ENCODE measurements around the gene TARDBP. TPM values are rescaled to one million over a fixed set of nuclear protein-coding genes. Genes with fewer than 3 reads are reported as not detected.

TARDBP gene
- total RNA-seq: 100 to 1,000 TPM; 202 to 206 TPM

DNA sequence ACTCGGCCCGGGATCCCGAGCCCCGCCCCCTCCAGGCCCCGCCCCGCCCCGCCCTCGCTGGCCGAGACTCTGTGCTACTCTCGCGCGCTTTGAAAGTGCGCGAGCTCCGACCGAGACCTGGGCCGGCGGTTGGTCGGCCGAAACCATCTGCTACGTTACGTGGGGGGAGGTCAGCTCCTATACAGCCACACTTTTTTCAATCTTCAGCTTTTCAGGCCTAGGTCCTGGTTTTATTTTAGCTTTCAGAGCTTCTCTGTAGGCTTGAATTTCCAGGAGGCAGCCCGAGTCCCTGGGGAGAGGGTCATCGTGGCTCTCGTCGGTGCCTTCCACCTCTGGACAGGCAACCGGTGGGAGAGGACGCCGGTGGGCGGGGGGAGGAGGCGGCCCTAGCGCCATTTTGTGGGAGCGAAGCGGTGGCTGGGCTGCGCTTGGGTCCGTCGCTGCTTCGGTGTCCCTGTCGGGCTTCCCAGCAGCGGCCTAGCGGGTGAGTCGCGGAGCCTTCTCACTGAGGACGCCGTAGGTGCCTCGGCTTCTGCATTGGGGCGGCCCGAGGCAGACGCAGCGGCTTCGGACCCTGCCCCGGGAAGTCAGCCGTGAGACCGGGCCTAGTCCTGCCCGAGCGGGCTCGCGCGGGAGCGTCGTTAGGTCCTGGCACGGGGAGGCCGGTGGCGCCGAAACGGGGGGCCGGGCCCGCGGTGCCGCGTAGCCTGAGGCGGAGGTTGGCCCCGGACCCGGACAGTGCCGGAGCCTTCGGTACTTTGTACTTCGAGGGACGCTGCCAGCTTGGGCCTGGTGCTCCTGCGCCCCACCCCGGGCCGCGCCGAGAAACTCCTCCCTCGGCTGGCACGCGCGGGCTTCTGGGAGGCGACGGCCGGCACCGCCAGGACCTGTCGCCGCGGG lies at the start of gene TARDBP:
Gene TARDBP (plus strand): TSS at position 395 of the 900 bp plus-strand sequence. CDS start 1,074 bp downstream, outside the sequence.
- H3K36me3 Mint-ChIP-seq: peaks cover 24% of the 10 kb centered on the region
- no peaks in the 10 kb centered on the region for H3K27me3 Mint-ChIP-seq
- H3K9me3 Mint-ChIP-seq: no peaks in the 10 kb centered on the region
- DNase-seq: peak; percentile 91
- peaks cover 22% of the 10 kb centered on the region for H3K4me1 Mint-ChIP-seq
- peak within 1 kb of the TSS; percentile 99 for H3K27ac Mint-ChIP-seq
- H3K4me3 Mint-ChIP-seq: peak within 1 kb of the TSS; percentile 92

DNA sequence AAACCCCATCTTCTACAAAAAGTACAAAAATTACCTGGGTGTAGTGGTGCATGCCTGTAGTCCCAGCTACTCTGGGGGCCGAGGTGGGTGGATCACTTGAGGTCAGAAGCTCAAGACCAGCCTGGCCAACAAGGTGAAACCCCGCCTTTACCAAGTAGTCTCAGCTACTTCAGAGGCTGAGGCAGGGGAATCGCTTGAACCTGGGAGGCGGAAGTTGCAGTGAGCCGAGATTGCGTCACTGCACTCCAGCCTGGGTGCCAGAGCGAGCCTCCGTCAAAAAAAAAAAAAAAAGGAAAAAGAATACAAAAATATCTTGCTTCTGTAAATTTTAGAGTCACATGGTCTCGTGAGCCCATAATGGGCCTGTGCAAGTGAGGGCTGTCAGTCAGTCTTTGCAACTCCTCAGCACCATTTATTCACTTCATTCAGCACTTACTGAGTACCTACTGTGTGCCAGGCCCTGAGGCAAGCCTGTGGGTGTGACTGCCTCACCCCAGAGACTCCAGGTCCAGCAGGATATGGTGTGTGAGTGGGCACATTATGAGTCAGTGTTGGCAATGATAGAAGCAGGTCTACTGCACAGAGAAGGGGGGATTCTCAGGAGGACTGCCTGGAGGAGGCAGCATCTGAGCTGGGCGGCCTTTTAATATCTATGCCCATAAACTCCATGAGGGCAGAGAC lies 46.8 kb upstream of the TARDBP start:
- Mint-ChIP-seq H3K27ac (no peak overlapping the region), H3K4me3 (no peak overlapping the region), H3K9me3 (no peaks in the 10 kb centered on the region), H3K27me3 (peaks cover 29% of the 10 kb centered on the region), H3K4me1 (peaks cover 21% of the 10 kb centered on the region), H3K36me3 (no peaks in the 10 kb centered on the region)
- DNase-seq: peak; percentile 46

DNA sequence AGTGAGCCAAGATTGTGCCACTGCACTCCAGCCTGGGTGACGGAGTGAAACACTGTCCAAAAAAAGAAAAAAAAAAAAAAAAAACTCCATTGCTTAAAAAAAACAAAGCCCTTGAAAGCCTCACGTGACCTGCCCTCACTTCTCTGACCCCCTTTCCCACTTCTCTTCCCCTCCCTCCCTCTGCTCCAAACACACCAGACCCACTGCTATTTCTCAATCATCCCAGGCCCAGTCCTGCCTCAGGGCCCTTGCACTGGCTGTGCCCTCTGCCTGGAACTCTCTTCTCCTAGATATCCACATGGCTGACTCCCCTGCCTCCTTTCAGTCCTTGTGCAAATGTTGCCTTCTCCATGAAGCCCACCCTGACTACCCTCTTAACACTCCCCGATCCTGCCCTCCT lies 45.4 kb upstream of the TARDBP start:
- Mint-ChIP-seq H3K27me3 (peaks cover 18% of the 10 kb centered on the region), H3K36me3 (no peaks in the 10 kb centered on the region), H3K9me3 (no peaks in the 10 kb centered on the region), H3K27ac (no peak overlapping the region), H3K4me3 (no peak overlapping the region), H3K4me1 (peaks cover 18% of the 10 kb centered on the region)
- DNase-seq: no peak

DNA sequence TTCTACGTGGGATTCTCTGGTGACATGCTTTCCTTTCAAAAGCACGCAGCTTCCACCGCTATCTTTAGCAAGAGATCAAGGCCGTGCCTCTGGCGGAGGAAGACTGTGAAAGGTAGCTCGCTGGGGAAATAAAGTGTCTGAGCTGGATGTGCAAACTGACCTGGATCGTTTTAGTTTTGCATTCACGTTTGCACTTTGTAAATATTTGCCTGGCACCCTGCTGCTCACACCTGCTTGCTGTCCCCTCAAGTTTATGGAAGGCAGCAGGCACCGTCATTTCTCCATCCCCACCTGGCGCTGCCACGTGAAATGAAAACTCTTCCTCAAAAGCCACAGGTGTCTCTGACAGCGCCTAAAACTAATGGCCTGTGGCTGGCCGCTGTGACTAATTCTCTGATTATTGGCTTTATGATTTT lies 44.0 kb upstream of the TARDBP start:
- no peaks in the 10 kb centered on the region for H3K36me3 Mint-ChIP-seq
- H3K4me3 Mint-ChIP-seq: no peak overlapping the region
- H3K4me1 Mint-ChIP-seq: peaks cover 18% of the 10 kb centered on the region
- DNase-seq: no peak
- H3K9me3 Mint-ChIP-seq: no peaks in the 10 kb centered on the region
- peaks cover 10% of the 10 kb centered on the region for H3K27me3 Mint-ChIP-seq
- H3K27ac Mint-ChIP-seq: no peak overlapping the region

DNA sequence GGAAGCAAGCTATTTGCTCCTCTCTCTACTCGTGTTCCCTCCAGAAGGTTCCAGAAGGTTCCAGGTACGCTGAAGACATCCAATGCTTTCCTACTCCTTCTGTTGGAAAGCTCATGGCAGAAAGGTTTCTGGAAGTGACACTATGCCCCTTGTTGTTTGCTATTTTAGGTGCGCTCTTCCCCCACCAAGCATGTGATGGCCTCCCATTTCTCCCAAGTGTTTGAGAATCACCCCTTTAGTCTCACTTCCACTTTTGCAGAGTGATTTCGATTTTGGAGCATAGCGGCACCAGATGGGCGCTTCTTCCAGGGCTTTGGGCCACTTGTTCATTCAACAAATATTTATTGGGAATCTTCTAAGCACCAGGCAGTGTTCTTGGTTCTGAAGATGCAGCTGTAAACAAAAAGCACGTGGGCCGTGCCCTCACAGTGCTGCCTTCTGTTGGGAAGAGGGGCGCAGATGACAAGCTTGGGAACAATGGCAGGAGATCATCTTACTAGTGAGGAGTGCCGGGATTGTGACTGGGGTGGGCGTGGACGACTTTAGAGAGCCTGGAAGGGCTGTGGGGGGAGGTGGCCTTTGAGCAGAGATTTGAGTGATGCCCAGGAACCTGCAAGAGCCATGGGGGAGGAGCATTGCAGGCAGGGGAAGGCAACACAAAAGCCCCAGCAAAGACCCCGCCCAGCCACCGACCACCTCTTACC lies 43.0 kb upstream of the TARDBP start:
- DNase-seq: no peak
- H3K4me3 Mint-ChIP-seq: no peak overlapping the region
- peaks cover 18% of the 10 kb centered on the region for H3K4me1 Mint-ChIP-seq
- no peak overlapping the region for H3K27ac Mint-ChIP-seq
- H3K27me3 Mint-ChIP-seq: peaks cover 3% of the 10 kb centered on the region
- no peaks in the 10 kb centered on the region for H3K36me3 Mint-ChIP-seq
- H3K9me3 Mint-ChIP-seq: no peaks in the 10 kb centered on the region

DNA sequence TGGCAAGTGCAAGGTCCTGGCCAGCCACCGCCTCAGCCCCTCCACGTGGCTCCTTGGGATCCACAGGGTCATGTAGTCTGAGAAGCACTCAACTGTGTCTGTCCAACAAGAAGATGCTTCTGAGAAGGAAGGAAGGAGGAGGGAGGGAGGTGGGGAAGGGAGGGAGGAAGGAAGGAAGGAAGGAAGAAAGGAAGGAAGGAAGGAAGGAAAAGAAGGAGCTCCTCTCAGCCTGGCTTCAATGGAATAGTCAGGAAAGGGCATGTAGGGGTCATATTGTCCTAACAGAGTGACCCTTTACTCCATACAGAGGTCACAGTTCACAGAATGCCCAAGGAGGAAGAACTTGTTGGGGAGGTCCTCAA lies 42.5 kb upstream of the TARDBP start:
- H3K27me3 Mint-ChIP-seq: peaks cover 3% of the 10 kb centered on the region
- H3K4me3 Mint-ChIP-seq: no peak overlapping the region
- no peak for DNase-seq
- H3K4me1 Mint-ChIP-seq: peaks cover 13% of the 10 kb centered on the region
- no peaks in the 10 kb centered on the region for H3K9me3 Mint-ChIP-seq
- no peak overlapping the region for H3K27ac Mint-ChIP-seq
- no peaks in the 10 kb centered on the region for H3K36me3 Mint-ChIP-seq

DNA sequence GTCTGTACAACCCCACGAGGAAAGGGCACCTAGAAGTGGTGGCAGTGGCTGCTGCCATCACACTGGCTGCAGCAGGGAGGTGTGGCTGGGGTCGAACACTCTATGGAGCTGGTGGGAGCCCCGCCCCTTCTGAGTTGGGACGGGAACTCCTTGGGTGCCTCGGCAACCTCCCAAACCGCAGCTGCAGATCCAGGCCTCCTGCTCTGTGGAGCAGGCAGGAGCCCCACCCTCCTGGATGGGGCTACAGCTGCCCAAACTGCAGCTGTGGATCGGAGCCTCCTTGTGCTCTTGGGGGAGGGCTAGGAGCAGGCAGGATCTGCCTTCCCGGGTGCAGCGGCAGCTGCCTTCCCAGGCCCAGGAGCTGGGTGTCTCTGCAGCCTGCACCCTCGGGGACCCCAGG lies 38.9 kb upstream of the TARDBP start:
- H3K9me3 Mint-ChIP-seq: no peaks in the 10 kb centered on the region
- H3K27me3 Mint-ChIP-seq: peaks cover 6% of the 10 kb centered on the region
- H3K4me3 Mint-ChIP-seq: no peak overlapping the region
- no peak for DNase-seq
- H3K27ac Mint-ChIP-seq: no peak overlapping the region
- H3K4me1 Mint-ChIP-seq: no peaks in the 10 kb centered on the region
- no peaks in the 10 kb centered on the region for H3K36me3 Mint-ChIP-seq

DNA sequence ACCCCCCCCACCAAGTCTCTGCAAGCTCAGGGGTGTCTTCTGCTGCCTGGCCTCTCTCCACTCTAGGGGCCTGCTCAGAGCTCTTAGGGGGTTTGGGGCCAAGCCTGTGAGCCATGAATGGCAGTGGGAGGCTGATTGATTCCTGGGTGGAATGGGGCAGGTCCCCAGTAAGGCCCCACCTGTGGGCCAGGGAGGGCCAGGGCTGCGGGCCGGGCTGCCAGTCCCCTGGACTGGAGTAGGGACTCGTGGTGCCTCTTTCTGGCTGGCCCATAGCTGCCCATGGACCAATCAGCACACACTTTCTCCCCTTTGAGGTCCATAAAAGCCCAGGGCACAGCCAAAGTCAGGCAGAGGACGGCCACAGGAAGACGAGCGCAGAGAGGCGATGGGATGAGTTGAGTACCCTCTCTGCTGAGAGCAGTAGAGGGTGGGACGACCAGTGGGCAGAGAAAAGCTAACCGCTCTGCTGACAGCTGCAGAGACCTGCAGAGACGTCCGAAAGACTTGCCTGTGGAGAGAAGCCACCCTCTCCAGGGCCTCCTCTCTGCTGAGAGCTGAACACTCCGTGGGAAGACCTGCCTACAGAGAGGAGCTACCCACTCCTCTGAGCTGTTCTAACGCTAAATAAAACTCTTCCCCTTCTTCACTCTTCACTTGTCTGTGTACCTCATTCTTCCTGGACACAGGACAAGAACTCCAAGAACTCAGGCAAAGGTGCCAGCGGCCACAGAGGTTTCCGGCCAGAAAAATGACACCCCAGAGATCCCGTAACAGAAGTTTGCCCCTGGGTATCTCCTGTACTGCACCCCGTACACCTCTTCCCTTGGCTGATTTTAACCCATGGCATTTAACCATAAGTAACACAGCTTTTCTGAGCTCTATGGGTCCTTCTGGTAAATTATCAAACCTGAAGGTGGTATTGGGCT lies 38.2 kb upstream of the TARDBP start:
- H3K4me1 Mint-ChIP-seq: no peaks in the 10 kb centered on the region
- no peak for DNase-seq
- no peaks in the 10 kb centered on the region for H3K36me3 Mint-ChIP-seq
- no peaks in the 10 kb centered on the region for H3K9me3 Mint-ChIP-seq
- H3K27ac Mint-ChIP-seq: no peak overlapping the region
- H3K4me3 Mint-ChIP-seq: no peak overlapping the region
- H3K27me3 Mint-ChIP-seq: peaks cover 10% of the 10 kb centered on the region

DNA sequence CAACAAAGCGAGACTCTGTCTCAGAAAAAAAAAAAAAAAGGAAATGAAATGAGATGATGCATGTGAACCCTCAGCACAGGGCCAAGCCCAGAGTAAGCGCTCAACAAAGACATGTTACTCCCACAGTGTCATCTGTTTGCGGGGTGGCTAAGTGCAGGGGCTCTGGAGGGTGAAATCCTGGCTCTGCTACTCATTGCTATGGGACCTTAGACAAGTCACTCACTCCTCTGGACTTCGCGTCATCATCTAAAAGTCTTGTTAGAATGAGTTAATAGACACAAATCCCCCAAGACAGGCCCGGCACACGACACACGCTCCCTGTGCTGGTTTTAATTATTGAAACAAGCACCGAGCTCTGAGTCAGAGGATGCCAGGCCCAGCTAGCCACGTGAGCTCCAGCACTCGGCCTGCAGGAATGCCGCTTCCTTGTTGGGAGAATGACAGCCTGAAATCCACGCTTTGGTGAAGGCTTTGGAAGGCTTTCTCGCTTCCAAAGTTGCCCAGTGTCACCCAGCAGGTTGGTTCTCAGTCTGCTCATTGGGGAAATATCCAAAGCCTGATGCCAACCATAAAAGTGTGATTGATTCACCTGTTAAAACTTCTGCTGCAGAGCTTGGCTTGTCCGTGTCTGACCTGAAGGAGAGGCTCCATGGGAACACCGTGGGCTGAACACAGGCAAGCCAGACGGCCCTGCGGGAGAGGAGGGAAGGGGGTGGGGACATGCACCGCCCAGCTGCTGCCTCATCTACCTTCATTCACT lies 36.7 kb upstream of the TARDBP start:
- no peak for DNase-seq
- no peaks in the 10 kb centered on the region for H3K9me3 Mint-ChIP-seq
- H3K4me1 Mint-ChIP-seq: no peaks in the 10 kb centered on the region
- no peak overlapping the region for H3K4me3 Mint-ChIP-seq
- peaks cover 21% of the 10 kb centered on the region for H3K27me3 Mint-ChIP-seq
- no peaks in the 10 kb centered on the region for H3K36me3 Mint-ChIP-seq
- no peak overlapping the region for H3K27ac Mint-ChIP-seq

DNA sequence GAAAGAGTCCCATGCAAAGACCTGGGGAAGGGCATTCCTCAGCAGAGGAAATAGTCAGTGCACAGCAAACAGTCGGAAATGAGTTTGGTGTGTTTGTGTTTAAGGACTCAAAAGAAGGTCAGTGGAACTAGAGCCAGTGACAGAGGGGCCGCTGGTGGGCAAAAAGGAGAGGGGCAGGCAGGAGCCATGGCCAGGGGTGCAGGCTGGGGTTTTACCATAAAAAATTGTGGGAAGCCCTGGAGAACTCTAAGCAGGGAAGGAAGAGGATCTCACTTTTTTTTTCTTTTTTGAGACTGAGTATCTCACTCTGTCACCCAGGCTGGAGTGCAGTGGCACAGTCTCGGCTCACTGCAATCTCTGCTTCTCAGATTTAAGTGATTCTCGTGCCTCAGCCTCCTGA lies 33.7 kb upstream of the TARDBP start:
- H3K27ac Mint-ChIP-seq: no peak overlapping the region

DNA sequence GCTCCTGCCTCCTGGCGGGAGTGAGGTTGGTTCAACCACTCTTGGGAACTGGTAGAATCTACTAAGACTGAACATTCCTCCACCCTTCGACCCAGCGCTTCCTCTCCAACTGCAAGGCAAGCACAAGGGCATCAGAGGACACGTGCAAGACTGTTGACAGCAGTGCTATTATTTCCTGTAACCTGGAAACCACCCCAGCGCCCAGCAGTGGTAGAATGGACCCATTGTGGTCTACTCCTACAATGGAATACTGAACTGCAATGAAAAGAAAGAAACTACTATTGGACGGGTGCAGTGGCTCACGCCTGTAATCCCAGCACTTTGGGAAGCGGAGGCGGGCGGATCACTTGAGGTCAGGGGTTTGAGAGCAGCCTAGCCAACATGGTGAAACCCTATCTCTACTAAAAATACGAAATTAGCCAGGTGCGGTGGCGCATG lies 33.0 kb upstream of the TARDBP start:
- Mint-ChIP-seq H3K4me1 (no peaks in the 10 kb centered on the region), H3K36me3 (no peaks in the 10 kb centered on the region), H3K4me3 (no peak overlapping the region), H3K9me3 (no peaks in the 10 kb centered on the region), H3K27ac (no peak overlapping the region), H3K27me3 (peaks cover 30% of the 10 kb centered on the region)
- DNase-seq: no peak

More for the DNA sequence above, 33.7 kb upstream of the TARDBP start:
- no peaks in the 10 kb centered on the region for H3K4me1 Mint-ChIP-seq
- H3K27me3 Mint-ChIP-seq: peaks cover 30% of the 10 kb centered on the region
- no peaks in the 10 kb centered on the region for H3K9me3 Mint-ChIP-seq
- DNase-seq: no peak
- no peak overlapping the region for H3K4me3 Mint-ChIP-seq
- H3K36me3 Mint-ChIP-seq: no peaks in the 10 kb centered on the region

DNA sequence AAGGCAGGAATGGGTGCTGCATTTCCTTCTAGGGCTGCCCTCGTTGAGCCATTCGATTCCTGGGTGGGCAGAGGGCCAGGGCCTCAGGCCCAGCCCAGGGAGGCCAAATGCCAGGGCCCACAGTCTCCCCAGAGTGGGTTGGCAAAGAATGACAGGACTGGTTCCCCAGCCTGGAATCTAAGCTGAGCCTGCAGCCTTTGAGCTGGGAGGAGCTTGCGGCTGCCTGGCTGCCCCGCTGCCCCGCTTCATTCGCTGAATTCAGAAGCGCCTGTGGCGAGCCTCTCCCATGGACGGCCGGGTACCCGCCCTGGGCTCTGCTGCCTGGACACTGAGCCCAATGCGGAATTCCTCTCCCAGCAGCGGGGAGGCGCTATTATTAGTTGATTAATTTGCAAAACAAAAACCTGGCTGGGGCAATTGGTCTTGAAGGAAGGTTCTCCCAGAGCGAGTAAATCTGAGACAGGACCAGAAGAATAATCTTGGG lies 32.3 kb upstream of the TARDBP start:
- Mint-ChIP-seq H3K27ac (no peak overlapping the region), H3K4me3 (no peak overlapping the region), H3K27me3 (peaks cover 30% of the 10 kb centered on the region), H3K36me3 (no peaks in the 10 kb centered on the region), H3K4me1 (no peaks in the 10 kb centered on the region), H3K9me3 (no peaks in the 10 kb centered on the region)
- DNase-seq: no peak

DNA sequence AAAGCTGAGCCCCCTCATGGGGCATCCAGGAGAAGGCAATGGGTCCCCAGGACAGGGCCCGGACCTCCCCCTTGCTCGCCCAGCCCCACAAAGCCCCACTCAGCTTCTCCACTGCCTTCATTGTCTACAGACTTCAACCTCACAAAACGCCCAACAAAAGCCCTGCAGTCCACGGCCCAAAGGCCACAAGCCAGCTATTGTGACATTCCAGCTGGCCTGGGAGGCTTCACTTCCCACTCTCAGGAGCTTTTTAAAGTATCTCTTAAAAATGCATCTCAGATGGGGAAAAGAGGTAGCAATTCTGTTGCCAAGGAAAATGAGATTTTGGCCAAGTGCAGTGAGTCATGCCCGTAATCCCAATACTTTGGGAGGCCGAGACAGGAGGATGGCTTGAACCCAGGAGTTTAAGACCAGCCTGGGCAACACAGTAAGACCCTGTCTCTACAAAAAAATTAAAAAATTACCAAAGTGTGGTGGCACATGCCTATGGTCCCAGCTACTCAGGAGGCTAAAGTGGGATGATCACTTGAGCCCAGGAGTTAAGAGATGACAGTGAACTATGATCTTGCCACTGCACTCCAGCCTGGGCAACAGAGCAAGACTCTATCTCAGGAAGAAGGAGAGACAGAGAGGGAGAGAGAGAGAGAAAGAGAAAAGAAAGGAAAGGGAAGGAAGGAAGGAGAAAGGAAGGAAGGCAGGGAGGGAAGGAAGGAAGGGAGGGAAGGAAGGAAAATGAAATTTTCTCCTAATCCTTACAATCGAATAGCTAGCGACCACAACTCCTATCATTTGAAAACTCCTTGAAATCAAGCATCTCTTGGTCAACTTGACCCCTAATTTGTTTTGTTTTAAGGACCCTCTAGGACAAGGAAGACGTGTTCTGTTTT lies 31.4 kb upstream of the TARDBP start:
- Mint-ChIP-seq H3K9me3 (no peaks in the 10 kb centered on the region), H3K27me3 (peaks cover 30% of the 10 kb centered on the region), H3K27ac (no peak overlapping the region), H3K4me1 (peaks cover 6% of the 10 kb centered on the region), H3K36me3 (no peaks in the 10 kb centered on the region), H3K4me3 (no peak overlapping the region)
- DNase-seq: no peak
